HAP-1 (cell line): Measurements from ENCODE around the gene PCDHA4.
A peak's percentile ranks its signal among the peaks of the same experiment; 100 is the strongest.
"Not testable (repeated sequence)": the region's sequence is repeated elsewhere in the genome, so short reads cannot be mapped to it uniquely, and the experiment has no call there.

ENCODE experiments used
- DNase-seq, 2 experiments: peaks; one replicate each; pipeline ENCODE4 v3.0.0-alpha.2; 2016 to 2020; ENCODE audit warnings: low spot score in 2 of 2
- H3K27me3 ChIP-seq: fragments of 250-450 bp; sonication (Bioruptor Pico); 2 replicates; pipeline ENCODE4 v1.5.1; 2020; ENCODE audit warnings: low read depth, mild to moderate bottlenecking, moderate library complexity
- H3K36me3 ChIP-seq: fragments of 250-450 bp; sonication (Bioruptor Pico); replicated peaks from 2 replicates; pipeline ENCODE4 v1.5.1; 2020; ENCODE audit warnings: mild to moderate bottlenecking
- H3K4me1 ChIP-seq: fragments of 250-450 bp; sonication (Bioruptor Pico); 2 replicates; pipeline ENCODE4 v1.5.1; 2020; ENCODE audit warnings: mild to moderate bottlenecking
- H3K4me3 ChIP-seq: fragments of 250-450 bp; sonication (Bioruptor Pico); 2 replicates; pipeline ENCODE4 v1.5.1; 2020; ENCODE audit warnings: mild to moderate bottlenecking, moderate library complexity
- H3K9me3 ChIP-seq: fragments of 250-450 bp; sonication (Bioruptor Pico); 2 replicates; pipeline ENCODE4 v1.5.1; 2020; ENCODE audit warnings: mild to moderate bottlenecking, moderate library complexity
- in situ Hi-C: fragments of 300-500 bp; cut with MboI; formaldehyde crosslinking; loops from 3 replicates; pipeline ENCODE4 v1.14.3; 2020; ENCODE audit warnings: low sequenced_read_pairs, inconsistent platforms, mixed read lengths

The PCDHA4 gene

DNA sequence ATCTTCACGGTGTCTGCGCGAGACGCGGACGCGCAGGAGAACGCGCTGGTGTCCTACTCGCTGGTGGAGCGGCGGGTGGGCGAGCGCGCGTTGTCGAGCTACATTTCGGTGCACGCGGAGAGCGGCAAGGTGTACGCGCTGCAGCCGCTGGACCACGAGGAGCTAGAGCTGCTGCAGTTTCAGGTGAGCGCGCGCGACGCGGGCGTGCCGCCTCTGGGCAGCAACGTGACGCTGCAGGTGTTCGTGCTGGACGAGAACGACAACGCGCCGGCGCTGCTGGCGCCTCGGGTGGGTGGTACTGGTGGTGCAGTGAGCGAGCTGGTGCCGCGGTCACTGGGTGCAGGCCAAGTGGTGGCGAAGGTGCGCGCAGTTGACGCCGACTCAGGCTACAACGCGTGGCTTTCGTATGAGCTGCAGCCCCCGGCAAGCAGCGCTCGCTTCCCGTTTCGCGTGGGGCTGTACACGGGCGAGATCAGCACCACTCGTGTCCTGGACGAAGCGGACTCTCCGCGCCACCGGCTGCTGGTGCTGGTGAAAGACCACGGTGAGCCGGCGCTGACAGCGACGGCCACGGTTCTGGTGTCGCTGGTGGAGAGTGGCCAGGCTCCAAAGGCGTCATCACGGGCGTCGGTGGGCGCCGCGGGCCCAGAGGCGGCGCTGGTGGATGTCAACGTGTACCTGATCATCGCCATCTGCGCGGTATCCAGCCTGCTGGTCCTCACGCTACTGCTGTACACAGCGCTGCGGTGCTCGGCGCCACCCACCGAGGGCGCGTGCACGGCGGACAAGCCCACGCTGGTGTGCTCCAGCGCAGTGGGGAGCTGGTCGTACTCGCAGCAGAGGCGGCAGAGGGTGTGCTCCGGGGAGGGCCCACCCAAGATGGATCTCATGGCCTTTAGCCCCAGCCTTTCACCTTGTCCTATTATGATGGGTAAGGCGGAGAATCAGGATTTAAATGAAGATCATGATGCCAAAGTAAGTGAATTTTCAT lies 22.9 kb downstream of the PCDHA4 start:
- H3K27me3 ChIP-seq, H3K36me3 ChIP-seq, H3K9me3 ChIP-seq, H3K4me3 ChIP-seq, H3K4me1 ChIP-seq, in situ Hi-C loops, DNase-seq: not testable (repeated sequence)

DNA sequence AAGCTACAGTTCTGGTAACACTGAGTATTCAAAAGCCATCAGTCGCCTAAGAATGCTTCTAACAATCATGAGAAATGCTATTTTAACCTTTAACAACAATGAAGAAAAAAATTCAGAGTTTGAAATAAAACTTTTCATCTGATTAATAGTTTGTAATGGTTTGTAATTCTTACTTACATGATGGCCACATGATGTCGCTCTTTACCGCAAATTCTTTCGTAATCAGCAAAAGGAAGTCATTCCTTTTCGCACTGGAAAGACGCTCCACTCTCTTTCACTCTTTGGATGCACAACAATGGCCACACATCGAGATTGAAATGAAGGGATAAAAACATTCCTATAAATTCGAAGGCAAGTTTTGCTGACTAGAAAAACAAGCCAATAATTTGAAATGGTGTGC lies 27.1 kb downstream of the PCDHA4 start, which contains the start of gene PCDHA7:
Gene PCDHA7 (plus strand): TSS at position 277 of the 400 bp plus-strand sequence. CDS start 115 bp downstream, at position 392.
- no peak for DNase-seq
- Histone ChIP-seq H3K4me1 (no peaks in the 10 kb centered on the region), H3K27me3 (no peaks in the 10 kb centered on the region), H3K4me3 (no peak within 1 kb of the TSS), H3K36me3 (no peaks in the 10 kb centered on the region), H3K9me3 (peaks cover 2% of the 10 kb centered on the region; the same call in 1 of the 2 replicates)
- in situ Hi-C loops, result no loop called here

DNA sequence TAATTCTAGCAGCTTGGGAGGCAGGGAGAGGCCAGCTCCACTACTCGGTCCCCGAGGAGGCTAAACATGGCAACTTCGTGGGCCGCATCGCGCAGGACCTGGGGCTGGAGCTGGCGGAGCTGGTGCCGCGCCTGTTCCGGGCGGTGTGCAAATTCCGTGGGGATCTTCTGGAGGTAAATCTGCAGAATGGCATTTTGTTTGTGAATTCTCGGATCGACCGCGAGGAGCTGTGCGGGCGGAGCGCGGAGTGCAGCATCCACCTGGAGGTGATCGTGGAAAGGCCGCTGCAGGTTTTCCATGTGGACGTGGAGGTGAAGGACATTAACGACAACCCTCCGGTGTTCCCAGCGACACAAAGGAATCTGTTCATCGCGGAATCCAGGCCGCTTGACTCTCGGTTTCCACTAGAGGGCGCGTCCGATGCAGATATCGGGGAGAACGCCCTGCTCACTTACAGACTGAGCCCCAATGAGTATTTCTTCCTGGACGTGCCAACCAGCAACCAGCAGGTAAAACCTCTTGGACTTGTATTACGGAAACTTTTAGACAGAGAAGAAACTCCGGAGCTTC lies 27.7 kb downstream of the PCDHA4 start:
- H3K4me3 ChIP-seq, H3K27me3 ChIP-seq, in situ Hi-C loops, H3K9me3 ChIP-seq, DNase-seq, H3K36me3 ChIP-seq, H3K4me1 ChIP-seq: not testable (repeated sequence)

- Histone ChIP-seq H3K36me3 (no peaks in the 10 kb centered on the region), H3K4me3 (no peak overlapping the region), H3K4me1 (no peaks in the 10 kb centered on the region), H3K9me3 (peaks cover 2% of the 10 kb centered on the region; the same call in 1 of the 2 replicates), H3K27me3 (no peaks in the 10 kb centered on the region)
- no peak for DNase-seq
- in situ Hi-C loops, result no loop called here
Measured at GRCh38 chr5:140835622-140836510, 29.0 kb downstream of the PCDHA4 start.

DNA sequence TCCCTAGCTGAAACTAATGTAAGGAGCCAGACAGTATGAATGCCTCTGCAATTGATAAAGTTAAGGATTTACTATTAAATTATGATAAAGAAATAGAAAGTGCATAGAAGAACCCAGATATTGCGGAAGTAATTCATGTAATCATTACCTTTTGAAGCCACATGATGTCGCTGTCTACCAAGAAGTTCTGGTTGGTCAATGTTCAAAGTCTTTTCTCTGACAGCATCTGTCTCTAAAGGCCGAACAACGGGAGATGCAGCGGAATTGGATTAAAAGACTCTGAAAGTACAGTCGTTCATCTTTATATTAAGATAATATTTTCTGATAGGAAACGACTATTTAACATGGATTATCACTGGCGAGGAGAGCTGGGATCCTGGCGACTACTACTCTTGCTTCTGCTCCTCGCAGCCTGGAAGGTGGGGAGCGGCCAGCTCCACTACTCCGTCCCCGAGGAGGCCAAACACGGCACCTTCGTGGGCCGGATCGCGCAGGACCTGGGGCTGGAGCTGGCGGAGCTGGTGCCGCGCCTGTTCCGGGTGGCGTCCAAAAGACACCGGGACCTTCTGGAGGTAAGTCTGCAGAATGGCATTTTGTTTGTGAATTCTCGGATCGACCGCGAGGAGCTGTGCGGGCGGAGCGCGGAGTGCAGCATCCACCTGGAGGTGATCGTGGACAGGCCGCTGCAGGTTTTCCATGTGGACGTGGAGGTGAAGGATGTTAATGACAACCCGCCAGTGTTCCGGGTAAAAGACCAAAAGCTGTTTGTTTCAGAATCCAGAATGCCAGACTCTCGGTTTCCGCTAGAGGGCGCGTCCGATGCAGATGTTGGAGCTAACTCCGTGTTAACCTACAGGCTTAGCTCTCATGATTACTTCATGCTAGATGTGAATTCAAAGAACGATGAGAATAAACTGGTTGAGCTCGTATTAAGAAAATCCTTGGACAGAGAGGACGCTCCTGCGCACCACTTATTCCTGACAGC lies 34.4 kb downstream of the PCDHA4 start, which contains the start of gene PCDHA8:
Gene PCDHA8 (plus strand): TSS at position 210 of the 985 bp plus-strand sequence. CDS start 135 bp downstream, at position 345.
- Histone ChIP-seq H3K36me3 (no peaks in the 10 kb centered on the region), H3K4me3 (no peak within 1 kb of the TSS), H3K4me1 (no peaks in the 10 kb centered on the region), H3K27me3 (no peaks in the 10 kb centered on the region), H3K9me3 (no peaks in the 10 kb centered on the region)
- DNase-seq, result peak in 1 of 2 experiments; percentile 40
- in situ Hi-C loops, result no loop called here

DNA sequence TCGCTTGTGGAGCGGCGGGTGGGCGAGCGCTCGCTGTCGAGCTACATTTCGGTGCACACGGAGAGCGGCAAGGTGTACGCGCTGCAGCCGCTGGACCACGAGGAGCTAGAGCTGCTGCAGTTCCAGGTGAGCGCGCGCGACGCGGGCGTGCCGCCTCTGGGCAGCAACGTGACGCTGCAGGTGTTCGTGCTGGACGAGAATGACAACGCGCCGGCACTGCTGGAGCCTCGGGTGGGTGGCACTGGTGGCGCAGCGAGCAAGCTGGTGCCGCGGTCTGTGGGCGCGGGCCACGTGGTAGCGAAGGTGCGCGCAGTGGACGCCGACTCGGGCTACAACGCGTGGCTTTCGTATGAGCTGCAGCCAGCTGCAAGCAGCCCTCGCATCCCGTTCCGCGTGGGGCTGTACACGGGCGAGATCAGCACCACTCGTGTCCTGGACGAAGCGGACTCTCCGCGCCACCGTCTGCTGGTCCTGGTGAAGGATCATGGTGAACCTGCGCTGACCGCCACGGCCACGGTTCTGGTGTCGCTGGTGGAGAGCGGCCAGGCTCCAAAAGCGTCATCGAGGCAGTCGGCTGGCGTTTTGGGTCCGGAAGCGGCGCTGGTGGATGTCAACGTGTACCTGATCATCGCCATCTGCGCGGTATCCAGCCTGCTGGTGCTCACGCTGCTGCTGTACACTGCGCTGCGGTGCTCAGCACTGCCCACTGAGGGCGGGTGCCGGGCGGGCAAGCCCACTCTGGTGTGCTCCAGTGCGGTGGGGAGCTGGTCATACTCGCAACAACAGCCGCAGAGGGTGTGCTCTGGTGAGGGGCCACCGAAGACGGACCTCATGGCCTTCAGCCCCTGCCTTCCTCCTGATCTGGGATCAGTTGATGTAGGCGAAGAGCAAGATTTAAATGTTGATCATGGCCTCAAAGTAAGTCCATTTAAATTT lies 36.2 kb downstream of the PCDHA4 start:
- H3K36me3 ChIP-seq, result no peaks in the 10 kb centered on the region
- no peaks in the 10 kb centered on the region for H3K9me3 ChIP-seq
- H3K4me3 ChIP-seq, result no peak overlapping the region
- in situ Hi-C loops, result no loop called here
- H3K4me1 ChIP-seq, result no peaks in the 10 kb centered on the region
- no peak for DNase-seq
- H3K27me3 ChIP-seq, result no peaks in the 10 kb centered on the region

DNA sequence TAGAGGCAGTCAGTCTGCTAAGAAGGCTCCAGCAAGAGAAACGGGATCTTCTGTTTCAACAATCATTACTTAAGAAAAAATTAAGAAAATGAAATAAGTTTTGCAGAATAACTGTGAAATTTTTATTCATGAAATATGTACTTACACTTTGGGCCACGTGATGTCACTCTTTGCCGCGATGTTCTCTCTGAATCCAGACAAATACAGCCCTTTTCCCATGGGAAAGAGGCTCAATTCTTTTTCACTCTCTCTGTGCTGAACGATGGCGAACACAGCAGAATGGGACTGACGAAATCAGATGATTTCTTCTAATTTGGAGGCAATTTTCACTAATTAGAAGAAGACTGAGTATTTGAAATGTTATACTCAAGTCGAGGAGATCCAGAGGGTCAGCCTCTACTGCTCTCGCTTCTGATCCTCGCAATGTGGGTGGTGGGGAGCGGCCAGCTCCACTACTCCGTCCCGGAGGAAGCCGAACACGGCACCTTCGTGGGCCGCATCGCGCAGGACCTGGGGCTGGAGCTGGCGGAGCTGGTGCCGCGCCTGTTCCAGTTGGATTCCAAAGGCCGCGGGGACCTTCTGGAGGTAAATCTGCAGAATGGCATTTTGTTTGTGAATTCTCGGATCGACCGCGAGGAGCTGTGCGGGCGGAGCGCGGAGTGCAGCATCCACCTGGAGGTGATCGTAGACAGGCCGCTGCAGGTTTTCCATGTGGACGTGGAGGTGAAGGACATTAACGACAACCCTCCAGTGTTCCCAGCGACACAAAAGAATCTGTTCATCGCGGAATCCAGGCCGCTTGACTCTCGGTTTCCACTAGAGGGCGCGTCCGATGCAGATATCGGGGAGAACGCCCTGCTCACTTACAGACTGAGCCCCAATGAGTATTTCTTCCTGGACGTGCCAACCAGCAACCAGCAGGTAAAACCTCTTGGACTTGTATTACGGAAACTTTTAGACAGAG lies 41.6 kb downstream of the PCDHA4 start, which contains the start of gene PCDHA9:
Gene PCDHA9 (plus strand): TSS at position 244 of the 964 bp plus-strand sequence. CDS start 114 bp downstream, at position 358.
- H3K4me3 ChIP-seq, H3K4me1 ChIP-seq, H3K36me3 ChIP-seq, H3K9me3 ChIP-seq, H3K27me3 ChIP-seq, DNase-seq, in situ Hi-C loops: not testable (repeated sequence)

- H3K9me3 ChIP-seq, H3K36me3 ChIP-seq, H3K4me1 ChIP-seq, DNase-seq, H3K27me3 ChIP-seq, in situ Hi-C loops, H3K4me3 ChIP-seq: not testable (repeated sequence)
Measured at GRCh38 chr5:140849831-140850634, 43.2 kb downstream of the PCDHA4 start.

DNA sequence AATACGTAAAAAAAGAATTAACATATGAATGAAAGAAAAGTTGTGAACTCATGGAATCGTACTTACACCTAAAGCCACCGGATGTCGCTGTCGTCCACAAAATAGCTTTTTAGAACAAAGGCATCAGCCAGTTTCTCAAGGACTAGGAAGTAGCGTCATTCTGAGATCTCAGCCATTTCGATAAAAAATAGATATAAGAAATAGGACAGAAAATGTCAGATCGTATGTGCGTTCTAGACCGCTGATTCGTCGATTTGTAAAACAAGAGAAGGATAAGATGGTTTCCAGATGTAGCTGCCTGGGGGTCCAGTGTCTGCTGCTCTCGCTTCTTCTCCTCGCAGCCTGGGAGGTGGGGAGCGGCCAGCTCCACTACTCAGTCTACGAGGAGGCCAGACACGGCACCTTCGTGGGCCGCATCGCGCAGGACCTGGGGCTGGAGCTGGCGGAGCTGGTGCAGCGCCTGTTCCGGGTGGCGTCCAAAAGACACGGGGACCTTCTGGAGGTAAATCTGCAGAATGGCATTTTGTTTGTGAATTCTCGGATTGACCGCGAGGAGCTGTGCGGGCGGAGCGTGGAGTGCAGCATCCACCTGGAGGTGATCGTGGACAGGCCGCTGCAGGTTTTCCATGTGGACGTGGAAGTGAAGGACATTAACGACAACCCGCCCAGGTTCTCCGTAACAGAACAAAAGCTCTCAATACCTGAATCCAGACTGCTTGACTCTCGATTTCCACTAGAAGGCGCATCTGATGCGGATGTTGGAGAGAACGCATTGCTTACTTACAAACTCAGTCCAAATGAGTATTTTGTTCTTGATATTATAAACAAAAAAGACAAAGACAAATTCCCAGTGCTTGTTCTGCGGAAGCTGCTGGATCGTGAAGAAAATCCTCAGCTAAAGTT lies 49.2 kb downstream of the PCDHA4 start, which contains the start of gene PCDHA10:
Gene PCDHA10 (plus strand): TSS at position 126 of the 903 bp plus-strand sequence. CDS start 152 bp downstream, at position 278.
- peak in 1 of 2 experiments; percentile 34 for DNase-seq
- H3K36me3 ChIP-seq, result no peaks in the 10 kb centered on the region
- no peaks in the 10 kb centered on the region for H3K9me3 ChIP-seq
- H3K27me3 ChIP-seq, result no peaks in the 10 kb centered on the region
- no peak within 1 kb of the TSS for H3K4me3 ChIP-seq
- H3K4me1 ChIP-seq, result no peaks in the 10 kb centered on the region
- in situ Hi-C loops, result no loop called here
